ENCODE results near the gene POMT1.
"Not testable (repeated sequence)": the region's sequence is repeated elsewhere in the genome, so short reads cannot be mapped to it uniquely, and the experiment has no call there.

The POMT1 gene

GRCh38 chr9:131537946-131538345, 35.2 kb downstream of the POMT1 start:
- Mint-ChIP-seq H3K4me1 (ENCODE audit: low read depth) (peaks cover 9% of the 10 kb centered on the region), H3K27me3 (ENCODE audit: low read depth) (no peaks in the 10 kb centered on the region), H3K9me3 (peaks cover 5% of the 10 kb centered on the region), H3K27ac (no peak overlapping the region), H3K36me3 (ENCODE audit: low read depth) (no peaks in the 10 kb centered on the region), H3K4me3 (no peak overlapping the region)

- Mint-ChIP-seq H3K27ac (no peak overlapping the region), H3K9me3 (peaks cover 13% of the 10 kb centered on the region), H3K4me1 (ENCODE audit: low read depth) (peaks cover 8% of the 10 kb centered on the region), H3K27me3 (ENCODE audit: low read depth) (peaks cover 11% of the 10 kb centered on the region), H3K4me3 (no peak overlapping the region), H3K36me3 (ENCODE audit: low read depth) (no peaks in the 10 kb centered on the region)
Measured at GRCh38 chr9:131539223-131539923, 36.7 kb downstream of the POMT1 start.

GRCh38 chr9:131543141-131543540, 40.4 kb downstream of the POMT1 start:
- H3K27ac Mint-ChIP-seq: no peak overlapping the region
- H3K9me3 Mint-ChIP-seq: peaks cover 13% of the 10 kb centered on the region
- peaks cover 1% of the 10 kb centered on the region for H3K36me3 Mint-ChIP-seq (ENCODE audit: low read depth)
- peaks cover 6% of the 10 kb centered on the region for H3K4me1 Mint-ChIP-seq (ENCODE audit: low read depth)
- H3K4me3 Mint-ChIP-seq: no peak overlapping the region
- peaks cover 44% of the 10 kb centered on the region for H3K27me3 Mint-ChIP-seq (ENCODE audit: low read depth)

DNA sequence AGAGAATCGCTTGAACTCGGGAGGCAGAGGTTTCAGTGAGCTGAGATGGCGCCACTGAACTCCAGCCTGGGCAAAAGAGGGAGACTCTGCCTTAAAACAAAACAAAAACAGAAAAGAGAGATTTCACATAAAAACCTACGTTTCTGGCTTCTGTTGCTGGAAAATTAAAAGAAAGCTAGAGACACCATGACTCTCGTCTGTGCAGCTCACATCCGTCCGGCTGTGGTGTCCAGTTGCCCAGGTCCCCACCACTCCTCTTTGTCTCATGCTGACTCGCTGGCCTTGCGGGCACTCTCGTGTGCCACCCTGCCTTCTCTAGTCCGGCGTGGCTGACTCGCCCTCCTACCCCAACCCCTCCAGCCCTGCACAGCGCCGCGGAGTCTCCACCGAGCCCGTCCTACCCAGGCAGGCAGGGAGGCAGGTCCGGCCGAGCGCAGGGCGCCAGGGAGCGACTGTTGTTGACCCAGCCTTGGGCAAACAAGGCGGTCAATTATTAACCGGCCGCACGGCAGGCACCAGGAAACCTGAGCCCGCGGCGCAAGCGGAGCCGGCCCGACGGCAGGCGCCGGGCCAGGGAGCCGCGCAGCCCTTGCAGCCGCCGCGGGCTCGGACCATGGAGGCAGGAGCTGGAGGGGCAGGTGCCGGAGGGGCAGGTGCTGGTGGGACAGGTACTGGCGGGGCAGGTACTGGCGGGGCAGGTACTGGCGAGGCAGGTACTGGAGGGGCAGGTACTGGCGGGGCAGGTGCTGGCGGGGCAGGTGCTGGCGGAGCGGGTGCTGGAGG, 42.5 kb downstream of the POMT1 start, which contains the start of gene PRRT1B:
Gene PRRT1B (plus strand): TSS at position 521 of the 783 bp plus-strand sequence. CDS start 93 bp downstream, at position 614.
- H3K36me3 Mint-ChIP-seq (ENCODE audit: low read depth): peaks cover 1% of the 10 kb centered on the region
- peaks cover 4% of the 10 kb centered on the region for H3K4me1 Mint-ChIP-seq (ENCODE audit: low read depth)
- no peak within 1 kb of the TSS for H3K27ac Mint-ChIP-seq
- peak within 1 kb of the TSS; percentile 16 for H3K4me3 Mint-ChIP-seq
- H3K27me3 Mint-ChIP-seq (ENCODE audit: low read depth): peaks cover 64% of the 10 kb centered on the region
- peaks cover 13% of the 10 kb centered on the region for H3K9me3 Mint-ChIP-seq

- Mint-ChIP-seq H3K4me3 (peak overlapping the region; percentile 16), H3K27me3 (ENCODE audit: low read depth) (peaks cover 69% of the 10 kb centered on the region), H3K36me3 (ENCODE audit: low read depth) (peaks cover 1% of the 10 kb centered on the region), H3K9me3 (peaks cover 13% of the 10 kb centered on the region), H3K27ac (no peak overlapping the region), H3K4me1 (ENCODE audit: low read depth) (peaks cover 4% of the 10 kb centered on the region)
Measured at GRCh38 chr9:131545786-131546335, 43.1 kb downstream of the POMT1 start.

DNA sequence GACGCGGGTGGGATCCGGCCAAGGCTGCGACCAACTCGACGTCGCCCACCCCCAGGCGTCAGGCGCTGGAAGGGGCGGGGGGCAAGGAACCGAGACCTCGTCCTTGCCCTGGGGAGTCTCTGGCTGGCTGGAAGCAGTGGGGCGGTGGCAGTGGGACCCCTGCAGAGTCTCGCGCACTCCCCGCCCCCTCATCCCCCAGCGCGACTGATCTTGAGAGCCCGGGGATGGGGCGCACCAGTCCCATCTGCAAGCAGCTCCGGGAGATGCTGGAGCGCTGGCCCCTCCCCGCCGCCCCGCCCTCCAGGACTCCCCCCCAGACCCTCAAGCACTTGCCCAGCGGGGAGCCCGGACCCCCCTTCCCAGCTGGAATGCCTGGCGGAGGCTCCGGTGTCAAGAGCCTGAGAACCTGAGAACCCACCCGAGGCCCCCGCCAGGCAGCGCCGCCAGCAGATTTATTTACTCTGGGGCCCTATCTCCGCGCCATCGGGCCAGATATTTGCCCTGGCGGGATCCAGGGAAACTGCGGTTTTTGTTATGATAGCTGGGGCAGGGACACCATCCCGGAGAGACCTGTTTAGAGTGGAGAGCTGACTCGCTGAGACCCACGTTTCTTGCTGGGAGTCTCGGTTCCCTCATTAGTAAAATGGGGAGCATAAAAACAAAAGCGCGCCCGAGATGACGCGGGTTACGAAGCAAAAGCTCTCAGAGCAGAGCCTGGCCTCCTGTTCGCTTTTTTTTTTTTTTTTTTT, 43.8 kb downstream of the POMT1 start:
- H3K4me3 Mint-ChIP-seq: peak overlapping the region; percentile 71
- H3K36me3 Mint-ChIP-seq (ENCODE audit: low read depth): peaks cover 1% of the 10 kb centered on the region
- H3K9me3 Mint-ChIP-seq: peaks cover 13% of the 10 kb centered on the region
- peaks cover 74% of the 10 kb centered on the region for H3K27me3 Mint-ChIP-seq (ENCODE audit: low read depth)
- H3K27ac Mint-ChIP-seq: no peak overlapping the region
- peaks cover 4% of the 10 kb centered on the region for H3K4me1 Mint-ChIP-seq (ENCODE audit: low read depth)

- H3K27me3 Mint-ChIP-seq (ENCODE audit: low read depth): peaks cover 87% of the 10 kb centered on the region
- not testable (repeated sequence) for H3K4me1 Mint-ChIP-seq (ENCODE audit: low read depth); H3K27ac Mint-ChIP-seq; H3K36me3 Mint-ChIP-seq (ENCODE audit: low read depth); H3K9me3 Mint-ChIP-seq; H3K4me3 Mint-ChIP-seq
Measured at GRCh38 chr9:131549186-131549585, 46.5 kb downstream of the POMT1 start.

DNA sequence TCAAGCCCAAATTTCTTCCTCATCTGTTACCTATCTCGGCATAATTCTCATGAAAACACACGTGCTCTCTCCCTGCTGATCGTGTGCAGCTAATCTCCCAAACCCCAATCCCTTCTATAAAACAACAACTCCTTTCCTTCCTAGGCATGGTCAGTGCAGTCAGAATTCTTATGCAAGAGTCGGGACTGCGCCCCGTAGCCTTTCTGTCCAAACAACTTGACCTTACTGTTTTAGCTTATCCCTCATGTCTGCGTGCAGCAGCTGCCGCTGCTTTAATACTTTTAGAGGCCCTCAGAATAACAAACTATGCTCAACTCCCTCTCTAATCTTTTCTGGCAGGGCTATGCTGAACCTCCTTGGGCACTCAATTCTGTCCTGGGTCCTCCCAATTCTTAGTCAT, 47.7 kb downstream of the POMT1 start:
- not testable (repeated sequence) for H3K36me3 Mint-ChIP-seq (ENCODE audit: low read depth); H3K27ac Mint-ChIP-seq; H3K4me1 Mint-ChIP-seq (ENCODE audit: low read depth); H3K4me3 Mint-ChIP-seq; H3K9me3 Mint-ChIP-seq
- peaks cover 83% of the 10 kb centered on the region for H3K27me3 Mint-ChIP-seq (ENCODE audit: low read depth)

DNA sequence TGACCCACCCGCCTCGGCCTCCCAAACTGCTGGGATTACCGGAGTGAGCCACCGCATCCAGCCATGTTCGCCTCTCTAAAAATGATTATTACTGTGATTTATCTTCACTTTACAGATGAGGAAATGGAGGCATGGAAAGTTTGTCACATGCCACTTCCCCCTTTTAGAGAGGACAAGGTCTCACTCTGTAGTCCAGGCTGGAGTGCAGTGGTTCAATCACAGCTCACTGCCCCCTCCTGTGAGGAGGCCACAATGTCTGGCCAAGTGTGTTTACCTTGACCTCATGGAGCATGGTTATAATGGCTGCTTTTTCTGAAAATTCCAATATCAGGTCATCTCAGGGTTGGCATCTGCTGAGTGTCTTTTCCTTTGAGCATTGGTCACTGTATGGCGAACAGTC, 49.3 kb downstream of the POMT1 start:
- Mint-ChIP-seq H3K27me3 (ENCODE audit: low read depth) (peaks cover 86% of the 10 kb centered on the region), H3K4me3 (no peak overlapping the region), H3K4me1 (ENCODE audit: low read depth) (peaks cover 2% of the 10 kb centered on the region), H3K27ac (no peak overlapping the region), H3K36me3 (ENCODE audit: low read depth) (peaks cover 1% of the 10 kb centered on the region), H3K9me3 (no peaks in the 10 kb centered on the region)

DNA sequence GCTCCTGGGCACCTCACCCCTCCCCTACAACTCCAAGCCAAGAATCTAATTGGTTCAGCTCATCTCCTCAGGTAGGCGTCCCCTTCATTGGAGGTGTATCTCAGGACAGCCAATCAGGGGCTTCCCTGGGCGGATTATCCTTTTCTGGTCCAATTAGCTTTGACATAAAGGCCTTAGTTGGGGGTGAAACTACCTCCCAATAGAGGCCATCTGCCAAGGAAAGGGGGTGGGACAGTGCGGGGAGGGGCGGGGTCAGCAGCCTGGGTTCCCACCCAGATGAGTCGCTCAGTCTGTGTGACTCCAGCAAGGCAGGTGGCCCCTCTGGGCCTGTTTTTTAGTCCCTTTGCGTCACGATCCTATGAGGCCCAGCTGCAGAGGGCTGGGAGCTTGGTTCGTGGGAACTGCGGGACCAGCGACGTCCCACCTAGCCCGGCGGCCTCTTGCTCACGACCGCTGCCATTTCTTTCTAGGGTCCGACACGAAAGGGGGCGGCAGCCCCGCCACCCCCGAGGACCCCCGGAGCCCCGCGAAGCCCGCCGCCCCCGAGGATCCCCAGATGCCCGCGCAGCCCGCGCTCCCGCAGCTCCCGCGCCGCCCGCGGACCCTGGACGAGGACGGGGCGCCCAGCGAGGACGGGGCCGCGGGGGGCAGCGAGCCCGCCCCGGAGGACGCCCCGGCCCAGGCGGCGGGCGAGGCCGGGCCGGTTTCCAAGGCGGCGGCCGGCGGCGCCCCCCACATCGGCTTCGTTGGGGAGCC, 51.5 kb downstream of the POMT1 start:
- Mint-ChIP-seq H3K4me3 (no peak overlapping the region), H3K4me1 (ENCODE audit: low read depth) (no peaks in the 10 kb centered on the region), H3K36me3 (ENCODE audit: low read depth) (no peaks in the 10 kb centered on the region), H3K27me3 (ENCODE audit: low read depth) (peaks cover 65% of the 10 kb centered on the region), H3K27ac (no peak overlapping the region), H3K9me3 (no peaks in the 10 kb centered on the region)

- Mint-ChIP-seq H3K4me3 (no peak overlapping the region), H3K9me3 (no peaks in the 10 kb centered on the region), H3K27ac (no peak overlapping the region), H3K27me3 (ENCODE audit: low read depth) (peaks cover 59% of the 10 kb centered on the region), H3K4me1 (ENCODE audit: low read depth) (no peaks in the 10 kb centered on the region), H3K36me3 (ENCODE audit: low read depth) (no peaks in the 10 kb centered on the region)
Measured at GRCh38 chr9:131554843-131555351, 52.2 kb downstream of the POMT1 start.

DNA sequence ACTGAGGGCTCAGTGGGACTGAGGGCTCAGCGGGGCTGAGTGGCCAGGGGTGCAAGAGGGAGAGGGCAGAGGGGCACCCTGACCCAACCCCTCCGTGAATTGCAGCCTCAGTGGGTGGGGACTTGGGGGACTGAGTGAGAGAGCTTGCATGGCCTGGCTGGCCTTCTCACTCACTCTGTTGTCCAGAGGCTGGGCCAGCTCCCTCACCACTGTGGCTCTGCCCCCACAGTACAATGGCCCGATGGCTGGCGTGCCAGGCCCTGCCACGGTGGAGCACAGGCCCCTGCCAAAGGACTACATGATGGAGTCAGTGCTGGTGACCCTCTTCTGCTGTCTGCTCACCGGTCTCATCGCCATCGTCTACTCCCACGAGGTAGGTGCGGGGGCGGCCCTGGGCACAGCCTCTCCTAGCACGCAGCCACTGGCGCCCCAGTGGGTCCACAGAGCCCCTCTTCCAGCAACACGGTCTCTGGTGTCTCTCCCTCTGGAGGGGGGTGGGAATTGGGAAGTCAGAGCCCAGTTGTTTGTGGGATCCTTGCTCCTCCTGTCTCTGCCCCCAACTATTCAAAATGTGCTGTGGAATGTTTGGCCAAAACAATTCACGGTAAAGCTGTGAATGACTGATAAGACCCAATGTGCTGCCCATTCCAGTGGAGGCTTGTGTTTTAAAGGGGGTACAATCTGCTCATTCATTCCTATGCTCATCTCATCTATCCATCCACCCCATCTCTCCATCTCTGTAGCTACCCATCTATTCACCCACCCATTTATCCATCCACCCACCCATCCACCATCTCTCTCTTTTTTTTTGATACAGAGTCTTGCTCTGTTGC, 53.3 kb downstream of the POMT1 start:
- Mint-ChIP-seq H3K27me3 (ENCODE audit: low read depth) (peaks cover 50% of the 10 kb centered on the region), H3K4me1 (ENCODE audit: low read depth) (no peaks in the 10 kb centered on the region), H3K36me3 (ENCODE audit: low read depth) (no peaks in the 10 kb centered on the region), H3K9me3 (no peaks in the 10 kb centered on the region), H3K4me3 (no peak overlapping the region), H3K27ac (no peak overlapping the region)

- Mint-ChIP-seq H3K36me3 (ENCODE audit: low read depth) (no peaks in the 10 kb centered on the region), H3K4me3 (no peak overlapping the region), H3K9me3 (peaks cover 3% of the 10 kb centered on the region), H3K27me3 (ENCODE audit: low read depth) (peaks cover 35% of the 10 kb centered on the region), H3K4me1 (ENCODE audit: low read depth) (no peaks in the 10 kb centered on the region), H3K27ac (no peak overlapping the region)
Measured at GRCh38 chr9:131557855-131558548, 55.3 kb downstream of the POMT1 start.

All from T-helper 1 cell treated with Interleukin-12 subunit alpha and Interleukin-12 subunit beta and Interleukin-4 antibody, amounts not matched to agents 30 μg/mL and 1 μg/mL, for 36 hours (primary cell).